Gastroesophageal sphincter (tissue), 3 donors: ENCODE measurements around the gene CDKL5.

Source experiments
- CTCF ChIP-seq, 4 experiments: fragments of 200-600 bp in 2 of 4; fragments of 450-650 bp in 2 of 4; sonication (generic) in 1 of 4; IDR thresholded peaks; one replicate each; pipeline ENCODE4 v1.5.1; 2017 to 2019; ENCODE audit warnings: antibody characterized with exemption in 4 of 4, mild to moderate bottlenecking in 2 of 4, moderate library complexity in 2 of 4
- EP300 ChIP-seq: sonication (generic); formaldehyde crosslinking; IDR thresholded peaks from one replicate; pipeline ENCODE4 v1.6.1; 2017; ENCODE audit warnings: antibody characterized with exemption, mild to moderate bottlenecking
- POLR2A ChIP-seq, 2 donors: fragments of 450-650 bp; IDR thresholded peaks; one replicate each; pipeline ENCODE4 v1.6.1; 2017; ENCODE audit warnings: antibody characterized with exemption in 2 of 2, mild to moderate bottlenecking in 2 of 2, moderate library complexity in 1 of 2

GRCh38 chrX:18664947-18665346 is 239.5 kb downstream of the CDKL5 start:
- TF ChIP-seq CTCF (IDR thresholded peaks at IDR 0.05), result no peak
- TF ChIP-seq POLR2A (IDR thresholded peaks at IDR 0.05), result no peak
- TF ChIP-seq EP300, result no peak
